GM18951 (cell line): ENCODE measurements around the gene SLFN12L.
"Not testable (repeated sequence)": the region's sequence is repeated elsewhere in the genome, so short reads cannot be mapped to it uniquely, and the experiment has no call there.

Experiments used
- POLR2A ChIP-seq: IDR thresholded peaks from 4 replicates; pipeline ENCODE4 v1.6.1; 2011; ENCODE audit warnings: mild to moderate bottlenecking; ENCODE audit not compliant: insufficient read length, insufficient read depth; ENCODE audit errors: extremely low read depth
- in situ Hi-C: fragments of 300-500 bp; cut with MboI; formaldehyde crosslinking; loops from one replicate; pipeline ENCODE4 v1.12.0; 2022; ENCODE audit warnings: low sequenced_read_pairs, mixed read lengths, inconsistent platforms; ENCODE audit not compliant: unreplicated experiment

The SLFN12L gene

DNA sequence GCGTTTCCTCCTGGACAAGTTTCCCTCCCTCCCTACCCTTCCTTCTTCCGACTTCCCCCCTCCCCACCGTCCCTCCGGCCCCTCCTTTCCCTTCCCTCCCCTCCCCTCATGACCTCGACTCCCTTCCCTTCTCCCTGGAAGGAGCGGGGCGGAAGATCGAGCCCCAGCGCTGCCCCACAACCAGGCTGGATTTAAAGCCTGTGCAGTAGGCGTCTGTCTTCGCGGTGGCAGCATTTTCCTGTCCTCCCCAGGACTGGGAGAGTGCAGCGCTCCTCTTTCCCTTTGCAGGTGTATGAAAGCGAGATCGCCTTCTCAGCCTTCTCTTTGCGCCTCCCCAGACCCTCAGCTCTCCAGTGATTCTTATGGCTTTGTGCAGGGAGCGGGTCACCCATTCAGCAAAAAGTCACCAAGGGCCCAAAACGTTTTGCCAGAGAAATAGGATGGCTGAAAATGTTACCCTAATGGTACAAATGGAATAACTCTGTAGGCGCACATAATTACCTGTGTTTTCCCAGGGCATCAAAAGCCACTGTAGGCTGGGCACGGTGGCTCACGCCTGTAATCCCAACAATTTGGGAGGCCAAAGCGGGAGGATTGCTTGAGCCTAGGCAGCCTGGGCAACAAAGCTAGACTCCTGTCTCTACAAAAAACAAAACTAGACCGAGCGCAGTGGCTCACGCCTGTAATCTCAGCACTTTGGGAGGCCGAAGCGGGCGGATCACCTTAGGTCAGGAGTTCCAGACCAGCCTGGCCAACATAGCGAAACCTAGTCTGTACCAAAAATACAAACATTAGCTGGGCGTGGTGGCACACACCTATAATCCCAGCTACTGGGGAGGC, 40.8 kb downstream of the SLFN12L start:
- TF ChIP-seq POLR2A: no peak
- in situ Hi-C loops: no loop called here

DNA sequence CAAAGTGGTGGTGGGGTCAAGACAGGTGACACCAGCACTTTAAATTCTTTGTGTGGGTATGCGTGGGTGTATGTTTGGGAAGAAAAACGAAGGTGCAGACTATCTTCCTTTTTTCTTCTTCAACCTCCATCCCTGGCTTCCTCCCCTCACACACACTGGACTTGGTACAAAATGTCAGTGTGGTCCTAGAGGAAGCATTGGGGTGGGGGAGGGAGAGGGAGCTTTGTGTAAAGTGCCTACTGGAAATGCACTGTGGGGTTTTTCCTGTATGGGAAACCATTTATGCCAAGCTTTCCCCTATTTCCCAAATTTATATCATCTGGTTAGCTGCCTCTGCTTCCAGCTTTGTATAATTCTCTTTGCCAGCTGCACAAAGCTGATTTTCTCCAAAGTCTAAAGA, 44.4 kb downstream of the SLFN12L start:
- in situ Hi-C loops: no loop called here
- no peak for TF ChIP-seq POLR2A

DNA sequence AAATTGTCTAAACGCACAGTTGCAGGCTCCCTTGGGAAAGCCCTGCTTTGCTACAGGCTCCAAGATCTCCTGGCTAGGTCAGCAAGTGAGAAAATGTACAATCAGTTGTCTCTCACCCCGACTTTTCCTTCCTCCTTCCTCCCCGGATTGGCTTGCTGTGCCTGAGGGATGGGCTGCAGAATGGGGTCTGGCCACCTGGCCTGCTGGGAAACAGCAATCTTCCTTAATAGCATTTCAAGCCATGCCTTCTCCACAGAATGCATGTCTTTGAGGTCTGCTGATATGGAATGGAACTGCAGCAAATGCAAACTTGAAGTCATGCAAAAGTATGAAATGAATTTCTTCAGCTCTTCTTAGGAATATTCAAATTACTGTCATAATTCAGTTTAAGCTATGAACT, 46.1 kb downstream of the SLFN12L start:
- no peak for TF ChIP-seq POLR2A
- in situ Hi-C loops: no loop called here

GRCh38 chr17:35489944-35490343, 47.5 kb downstream of the SLFN12L start:
- no peak for TF ChIP-seq POLR2A
- in situ Hi-C loops: no loop called here

DNA sequence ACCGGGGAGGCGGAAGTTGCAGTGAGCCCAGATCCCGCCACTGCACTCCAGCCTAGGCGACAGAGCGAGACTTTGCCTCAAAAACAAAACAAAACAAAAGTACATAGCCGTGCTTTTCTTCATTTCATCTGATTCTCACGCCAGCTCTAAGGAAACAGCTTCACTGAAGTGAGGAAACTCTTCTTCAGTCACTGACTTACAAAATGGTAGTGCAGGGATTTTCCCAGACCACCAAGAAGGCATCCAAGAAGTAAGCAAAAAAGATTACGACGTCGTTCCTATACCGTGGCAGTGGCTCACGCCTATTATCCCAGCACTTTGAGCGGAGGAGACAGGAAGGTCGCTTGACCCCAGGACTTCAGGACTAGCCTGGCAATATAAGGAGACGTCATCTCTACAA, 48.5 kb downstream of the SLFN12L start:
- in situ Hi-C loops: no loop called here
- TF ChIP-seq POLR2A: no peak

DNA sequence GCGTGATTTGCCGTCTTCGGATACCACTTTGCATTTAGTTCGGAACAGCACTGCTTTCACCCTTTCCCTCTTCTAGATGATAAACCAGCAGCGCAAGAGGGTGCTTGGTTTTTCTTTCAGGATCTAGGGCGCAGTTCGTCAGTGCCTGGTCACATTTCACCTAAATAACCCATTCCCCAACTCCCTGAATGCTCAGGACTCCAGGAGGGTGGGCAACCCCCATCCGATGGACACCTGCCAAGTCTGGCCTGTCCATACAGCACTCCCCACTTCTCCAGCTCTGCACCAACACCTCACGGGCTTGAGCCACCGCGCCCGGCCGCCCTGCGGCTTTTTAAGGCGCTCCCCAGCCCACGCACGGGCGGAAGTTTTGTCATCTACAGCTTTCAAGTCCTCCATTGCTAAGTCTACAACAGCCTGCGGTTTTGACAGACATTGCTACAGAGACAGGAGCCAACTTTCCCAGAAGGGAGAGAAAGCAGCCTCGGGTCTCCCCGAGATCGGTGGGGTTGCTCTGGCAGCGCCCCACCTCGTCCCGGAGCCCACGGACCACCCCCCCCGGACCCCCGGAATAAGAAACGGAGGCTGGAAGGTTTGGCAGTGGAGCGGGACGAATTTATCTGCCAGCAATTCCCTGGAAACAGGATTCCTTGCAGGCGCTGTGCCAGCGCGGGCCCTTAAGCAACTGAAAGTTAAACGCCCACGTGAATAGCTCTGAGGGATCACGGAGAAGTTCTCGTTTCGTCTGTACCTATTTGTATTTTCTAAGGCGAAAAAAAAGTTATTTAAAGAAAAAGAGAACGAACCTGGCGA, 50.4 kb downstream of the SLFN12L start:
- peak; percentile 43 for TF ChIP-seq POLR2A
- in situ Hi-C loops: no loop called here

DNA sequence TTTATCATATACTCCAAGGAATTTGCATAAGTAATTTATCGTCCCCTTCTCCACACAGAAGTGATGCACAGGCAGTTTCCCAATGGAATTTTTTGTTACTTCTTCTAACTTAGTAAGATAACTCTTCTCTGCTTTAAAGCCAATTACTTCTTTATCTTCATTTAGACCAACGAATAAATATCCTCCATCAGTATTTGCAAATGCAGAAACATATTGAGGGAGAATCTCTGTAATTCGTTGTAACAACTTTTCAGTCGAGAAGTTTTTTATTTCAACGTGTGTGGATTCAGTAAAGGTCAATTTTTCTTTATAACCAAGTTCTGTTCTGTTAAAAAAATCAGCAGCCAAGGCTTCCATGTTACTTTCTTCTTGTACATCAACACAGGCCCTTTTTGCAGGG, 58.2 kb downstream of the SLFN12L start:
- TF ChIP-seq POLR2A: no peak
- in situ Hi-C loops: no loop called here

DNA sequence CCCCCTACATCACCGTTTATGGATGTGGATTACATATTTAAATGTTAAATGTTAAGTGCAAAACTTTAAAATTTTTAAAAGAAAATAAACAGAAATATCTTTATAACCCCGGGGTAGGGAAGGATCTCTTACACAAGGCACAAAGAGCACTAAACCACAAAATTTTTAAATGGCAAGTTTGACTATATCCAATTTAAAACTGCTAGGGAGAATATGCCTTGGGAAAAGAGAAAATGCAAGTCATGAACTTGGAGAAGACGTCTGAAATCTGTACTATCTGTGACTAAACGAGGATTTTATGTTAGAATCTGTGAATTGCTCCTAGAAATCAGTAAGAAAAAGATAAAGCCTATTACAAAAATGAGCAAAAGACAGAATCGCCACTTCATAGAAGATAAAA, 60.2 kb downstream of the SLFN12L start:
- no peak for TF ChIP-seq POLR2A
- in situ Hi-C loops: no loop called here

DNA sequence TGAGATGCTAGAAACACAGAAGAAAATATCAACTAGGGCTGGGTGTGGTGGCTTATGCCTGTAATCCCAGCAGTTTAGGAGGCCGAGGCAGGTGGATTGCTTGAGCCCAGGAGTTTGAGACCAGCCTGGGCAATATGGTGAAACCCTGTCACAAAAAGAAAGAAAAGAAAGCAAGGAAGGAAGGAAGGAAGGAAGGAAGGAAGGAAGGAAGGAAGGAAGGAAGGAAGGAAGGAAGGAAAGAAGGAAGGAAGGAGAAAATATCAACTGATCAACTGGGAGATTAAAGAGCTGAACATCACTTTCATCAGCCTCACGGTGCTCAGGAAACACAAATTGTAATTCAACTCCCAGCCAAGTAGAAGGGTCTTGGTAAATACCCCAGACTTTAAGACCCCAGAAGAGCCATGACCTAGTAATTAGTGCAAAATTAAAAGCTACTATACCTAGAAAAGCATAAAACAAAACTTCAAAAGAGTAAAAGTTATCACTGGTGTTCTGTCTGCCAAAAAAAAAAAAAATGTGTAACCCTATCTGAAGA, 61.1 kb downstream of the SLFN12L start:
- TF ChIP-seq POLR2A: no peak
- in situ Hi-C loops: no loop called here

- in situ Hi-C loops: no loop called here
- TF ChIP-seq POLR2A: no peak
Observed at GRCh38 chr17:35468475-35468874, 69.0 kb downstream of the SLFN12L start.

DNA sequence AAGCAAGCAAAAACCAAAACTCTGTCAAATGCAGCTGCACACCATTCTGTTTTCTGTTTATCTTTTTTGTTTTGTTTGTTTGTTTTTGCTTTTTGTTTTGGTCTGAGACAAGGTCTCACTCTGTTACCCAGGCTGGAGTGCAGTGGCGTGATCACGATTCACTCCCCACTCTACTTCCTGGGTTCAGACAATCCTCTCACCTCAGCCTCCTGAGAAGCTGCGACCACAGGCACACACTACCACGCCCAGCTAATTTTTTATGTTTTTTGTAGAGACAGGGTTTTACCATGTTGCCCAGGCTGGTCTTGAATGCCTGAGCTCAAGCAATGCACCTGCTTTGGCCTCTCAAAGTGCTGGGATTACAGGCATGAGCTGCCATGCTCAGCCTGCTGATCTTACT, 69.7 kb downstream of the SLFN12L start:
- in situ Hi-C loops: no loop called here

GRCh38 chr17:35460354-35460851, 77.1 kb downstream of the SLFN12L start:
- in situ Hi-C loops: no loop called here
- peak; percentile 62 for TF ChIP-seq POLR2A

More for the DNA sequence above, 69.7 kb downstream of the SLFN12L start:
- TF ChIP-seq POLR2A: no peak

DNA sequence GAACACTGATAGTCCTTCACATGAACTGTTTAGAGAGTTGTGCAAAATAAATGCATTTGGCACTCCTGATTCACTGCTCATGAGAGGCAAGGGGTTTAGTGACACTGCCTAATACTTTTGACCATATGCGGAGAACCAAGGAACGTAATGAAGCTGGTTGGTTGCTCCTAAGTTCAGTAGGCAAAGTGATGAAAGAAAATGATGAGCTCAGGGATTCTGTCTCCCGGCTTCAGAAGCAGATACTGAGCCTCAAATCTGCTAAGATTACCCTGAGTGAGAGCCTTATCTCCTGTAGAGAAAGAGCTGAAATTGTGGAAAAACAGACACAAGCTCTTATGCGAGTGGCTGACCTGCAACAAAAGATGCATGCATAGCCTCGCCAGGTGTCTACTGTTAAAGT, 83.4 kb downstream of the SLFN12L start:
- in situ Hi-C loops: not testable (repeated sequence)
